GM18511 (cell line): Measurements from ENCODE around the gene BGN.

Experiments
- ATAC-seq: cut with Tn5 transposase; IDR thresholded peaks from one replicate; pipeline ENCODE4 v1.9.1; 2021; ENCODE audit warnings: mild to moderate bottlenecking, moderate library complexity; ENCODE audit not compliant: unreplicated experiment

Gene BGN

DNA sequence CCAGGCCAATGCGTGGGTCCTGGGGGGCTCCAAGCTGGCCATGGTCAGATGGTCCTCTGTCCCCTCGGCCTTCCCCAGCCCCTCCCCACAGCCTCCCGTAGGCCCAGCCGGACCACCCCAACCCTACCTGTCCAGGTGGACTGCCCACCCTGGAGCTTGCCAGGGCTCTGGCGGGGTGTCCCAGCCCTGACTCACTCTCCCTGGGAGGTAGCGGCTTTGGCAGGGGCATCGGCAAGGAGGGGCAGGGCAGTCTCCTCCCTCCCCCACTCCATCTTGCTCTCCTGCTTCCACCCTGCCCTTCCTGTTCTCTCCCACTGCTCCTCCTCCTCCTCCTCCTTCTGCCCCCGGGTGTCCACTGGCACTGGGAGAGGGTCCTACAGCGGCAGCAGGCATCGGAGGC is 7.4 kb downstream of the BGN start:
- no peak for ATAC-seq

DNA sequence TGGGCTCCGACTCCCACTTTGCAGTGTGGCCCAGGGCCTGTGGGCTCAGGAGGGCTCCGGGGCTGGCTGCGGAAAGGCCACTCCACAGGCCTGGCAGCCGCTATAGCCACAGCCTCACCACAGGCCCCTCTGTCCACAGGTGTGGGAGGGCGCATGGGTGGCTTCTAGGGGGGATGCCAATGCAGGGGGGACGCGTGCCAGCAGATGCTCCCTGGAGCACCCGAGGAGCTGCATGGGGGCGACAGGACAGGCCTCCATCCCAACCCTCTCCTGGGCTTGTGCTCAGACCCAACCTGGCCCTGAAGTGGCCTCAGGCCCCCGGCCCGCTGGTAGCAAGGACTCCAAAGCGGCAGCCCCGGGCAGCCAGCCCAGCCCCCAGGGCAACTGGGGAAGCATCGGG is 8.0 kb downstream of the BGN start:
- ATAC-seq: no peak

DNA sequence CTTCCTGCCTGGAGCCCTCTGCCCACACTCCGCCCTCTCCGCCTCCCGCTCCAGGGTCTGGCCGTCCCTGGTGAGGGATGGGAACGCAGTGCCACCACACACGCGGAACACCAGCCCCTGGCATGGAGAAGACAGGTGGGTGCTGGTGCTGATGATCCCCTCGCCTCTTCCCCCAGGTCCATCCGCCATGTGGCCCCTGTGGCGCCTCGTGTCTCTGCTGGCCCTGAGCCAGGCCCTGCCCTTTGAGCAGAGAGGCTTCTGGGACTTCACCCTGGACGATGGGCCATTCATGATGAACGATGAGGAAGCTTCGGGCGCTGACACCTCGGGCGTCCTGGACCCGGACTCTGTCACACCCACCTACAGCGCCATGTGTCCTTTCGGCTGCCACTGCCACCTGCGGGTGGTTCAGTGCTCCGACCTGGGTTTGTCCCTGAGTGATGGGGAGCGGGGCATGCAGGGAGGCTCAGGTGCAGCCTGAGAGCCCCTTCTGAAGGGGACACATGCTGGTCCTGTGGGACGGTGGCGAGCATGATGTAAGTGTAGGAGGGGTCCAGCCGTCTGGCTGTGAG is 9.8 kb downstream of the BGN start:
- no peak for ATAC-seq

DNA sequence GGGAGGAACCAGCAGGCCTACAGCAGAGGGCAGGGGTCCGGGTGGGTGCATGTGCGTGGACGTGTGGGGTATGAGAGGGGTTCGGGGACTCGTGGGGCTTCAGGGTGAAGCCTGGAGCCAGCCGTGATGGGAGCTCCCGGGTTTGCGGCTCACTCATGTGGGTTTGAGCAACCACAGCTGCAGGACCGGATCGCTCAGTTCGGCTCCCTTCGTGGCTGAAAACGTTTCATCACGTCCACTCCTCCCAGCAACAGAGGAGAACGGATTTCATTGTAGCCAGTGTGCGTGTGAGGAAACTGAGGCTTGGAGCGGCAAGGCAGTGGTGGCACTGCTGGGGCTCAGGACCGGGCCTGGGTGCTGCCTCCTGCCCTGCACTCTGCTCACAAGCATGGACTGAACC is 10.6 kb downstream of the BGN start:
- ATAC-seq: no peak

DNA sequence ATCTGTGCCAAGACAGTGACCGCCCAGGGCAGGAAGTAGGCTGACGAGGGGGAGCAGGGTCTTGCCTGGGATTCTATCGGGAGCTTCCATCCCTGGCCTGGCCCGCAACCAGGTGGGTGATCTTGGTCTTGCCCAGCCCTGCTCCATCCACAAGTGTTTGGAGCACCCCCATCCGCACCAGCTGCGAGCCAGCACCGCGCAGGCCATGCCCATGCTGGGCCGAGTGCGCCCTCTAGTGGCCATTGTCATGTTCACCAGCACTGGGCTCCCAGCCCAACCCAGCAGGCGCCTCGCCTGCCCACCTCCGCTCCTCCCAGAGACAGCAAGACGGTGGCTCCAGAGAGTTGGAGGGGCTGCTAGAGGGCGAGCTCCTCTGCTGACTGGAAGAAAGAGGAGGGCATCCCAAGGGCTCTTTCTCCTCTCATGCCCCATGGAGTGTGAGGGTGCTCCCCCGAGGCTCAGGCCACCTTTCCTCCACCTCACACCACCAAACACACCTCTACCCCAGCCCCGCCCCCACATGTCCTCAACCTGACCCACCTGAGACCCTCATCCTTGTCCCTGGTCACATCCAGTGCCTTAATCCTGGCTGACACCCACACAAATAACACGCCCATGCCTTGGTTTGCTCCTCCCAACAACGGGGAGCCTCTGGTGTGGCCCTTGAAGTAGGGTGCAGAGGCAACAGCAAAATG is 12.9 kb downstream of the BGN start:
- peak; percentile 94 for ATAC-seq

DNA sequence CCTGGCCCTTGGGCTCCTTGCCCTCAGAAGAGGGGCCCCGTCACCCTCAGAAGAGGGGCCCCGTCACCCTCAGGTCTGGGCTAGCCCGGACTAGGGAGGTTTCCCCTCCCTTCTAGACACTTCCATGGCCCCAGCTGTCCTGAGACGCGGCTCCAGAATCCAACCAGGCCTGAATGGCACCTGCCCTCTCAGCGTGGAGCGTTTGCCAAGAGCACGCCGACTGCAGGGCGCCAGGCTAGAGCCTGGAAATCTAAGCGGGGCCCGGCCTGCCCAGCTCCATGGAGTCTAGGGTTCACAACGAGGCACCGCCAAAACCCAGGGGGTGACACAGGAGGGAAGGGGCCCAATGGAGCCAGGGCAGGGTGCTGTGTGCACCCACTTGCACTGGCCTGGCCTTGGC is 14.8 kb downstream of the BGN start:
- ATAC-seq: no peak

DNA sequence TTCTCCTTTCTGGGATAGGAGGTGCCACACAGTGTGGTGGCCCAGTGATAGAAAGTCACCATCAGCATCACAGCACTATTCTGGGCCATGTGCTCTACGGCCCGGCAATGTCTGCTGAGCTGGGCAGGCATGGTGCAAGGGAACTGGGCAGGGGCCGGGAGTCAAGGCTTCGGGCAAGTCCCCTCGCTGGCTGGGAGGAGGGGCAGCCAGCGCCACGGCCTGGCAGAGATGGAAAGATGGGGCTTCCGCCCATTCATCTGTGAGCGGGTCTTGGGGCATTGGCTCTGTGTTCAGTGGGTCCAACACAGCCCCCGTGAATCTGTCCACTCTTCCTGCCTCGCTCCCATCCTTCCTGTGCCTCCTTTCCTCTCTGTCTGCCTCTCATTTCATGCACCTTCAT is 15.6 kb downstream of the BGN start:
- ATAC-seq: no peak

DNA sequence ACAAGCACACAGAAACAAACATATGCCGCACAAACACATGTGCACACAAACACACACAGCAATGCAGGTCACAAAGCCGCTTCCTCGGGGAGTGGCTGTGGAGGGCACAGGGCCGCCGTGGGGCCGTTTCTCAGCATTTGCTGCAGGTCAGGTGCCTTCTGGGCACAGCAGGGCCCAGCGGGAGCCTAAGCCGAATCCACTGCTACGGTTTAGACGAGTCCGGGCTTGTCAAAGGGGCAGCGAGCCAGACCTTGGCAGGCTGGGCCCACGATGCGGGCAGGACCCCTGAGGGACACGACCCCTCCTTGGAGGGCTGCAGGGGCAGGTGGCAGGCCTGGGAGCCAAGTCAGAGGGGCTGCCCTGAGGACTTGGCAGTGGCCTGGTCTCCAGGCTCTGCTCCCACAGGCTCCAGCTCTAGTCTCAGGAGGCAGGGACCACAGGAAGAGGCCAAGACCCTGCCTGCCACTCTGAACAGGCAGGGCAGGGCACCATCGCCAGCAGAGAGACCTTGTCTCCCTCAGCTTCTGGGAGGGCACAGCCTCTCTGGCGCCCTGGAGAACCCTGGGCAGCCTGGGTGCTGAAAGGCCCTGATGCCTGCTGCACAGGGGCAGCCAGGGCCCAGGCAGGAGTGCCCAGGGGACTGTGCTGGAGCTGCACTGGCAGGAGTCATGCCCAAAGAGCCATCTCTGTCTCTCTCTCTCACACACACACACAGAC is 17.2 kb downstream of the BGN start:
- ATAC-seq: no peak

DNA sequence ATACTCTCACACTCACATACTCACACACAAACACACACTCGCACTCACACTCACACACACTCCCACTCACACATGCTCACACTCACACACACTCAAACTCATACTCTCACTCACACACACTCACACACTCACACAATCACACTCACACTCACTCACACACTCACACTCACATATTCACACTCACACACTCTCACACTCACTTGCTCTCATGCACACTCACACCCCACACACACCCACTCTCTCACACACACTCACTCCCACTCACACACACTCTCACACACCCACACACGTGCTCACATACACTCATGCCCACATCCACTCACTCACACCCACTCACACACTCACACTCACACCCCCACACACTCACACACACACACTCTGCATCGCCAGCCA is 17.7 kb downstream of the BGN start:
- no peak for ATAC-seq

DNA sequence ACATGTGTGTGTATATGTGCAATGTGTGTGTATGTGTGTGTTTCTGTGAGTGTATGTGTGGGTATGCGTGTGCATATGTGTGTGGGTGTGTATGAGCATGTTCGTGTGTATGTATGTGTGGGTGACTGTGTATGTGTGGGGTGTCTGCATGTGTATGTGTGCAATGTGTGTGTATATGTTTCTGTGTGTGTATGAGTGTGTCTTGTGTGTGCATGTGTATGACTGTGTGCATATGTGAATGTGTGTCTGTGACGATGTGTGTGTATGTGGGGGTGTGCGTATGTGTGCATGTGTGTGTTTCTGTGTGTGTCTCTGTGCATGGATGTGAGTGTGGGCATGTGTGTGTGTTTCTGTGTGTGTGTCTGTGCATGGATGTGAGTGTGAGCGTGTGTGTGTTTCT is 18.5 kb downstream of the BGN start:
- no peak for ATAC-seq

DNA sequence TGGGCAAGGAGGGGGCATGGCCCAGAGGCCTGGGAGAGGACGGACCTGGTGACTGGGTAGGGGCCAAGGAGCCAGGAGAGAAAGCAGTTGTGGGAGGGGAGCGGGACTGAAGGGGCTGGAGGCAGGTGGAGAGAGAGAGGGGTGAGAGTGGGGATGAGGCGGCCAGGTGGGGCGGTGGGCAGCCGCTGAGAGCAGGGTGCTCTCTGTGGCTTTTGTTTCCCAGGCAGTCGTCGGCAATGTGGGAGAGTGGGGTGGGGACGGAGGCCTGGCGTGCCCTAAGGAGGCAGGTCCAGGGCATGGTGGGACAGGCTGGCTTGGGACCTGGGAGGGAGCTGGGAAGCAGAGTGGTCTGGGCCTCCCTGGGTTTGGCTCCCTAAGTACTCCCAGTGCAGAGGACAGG is 19.5 kb downstream of the BGN start:
- ATAC-seq: no peak

DNA sequence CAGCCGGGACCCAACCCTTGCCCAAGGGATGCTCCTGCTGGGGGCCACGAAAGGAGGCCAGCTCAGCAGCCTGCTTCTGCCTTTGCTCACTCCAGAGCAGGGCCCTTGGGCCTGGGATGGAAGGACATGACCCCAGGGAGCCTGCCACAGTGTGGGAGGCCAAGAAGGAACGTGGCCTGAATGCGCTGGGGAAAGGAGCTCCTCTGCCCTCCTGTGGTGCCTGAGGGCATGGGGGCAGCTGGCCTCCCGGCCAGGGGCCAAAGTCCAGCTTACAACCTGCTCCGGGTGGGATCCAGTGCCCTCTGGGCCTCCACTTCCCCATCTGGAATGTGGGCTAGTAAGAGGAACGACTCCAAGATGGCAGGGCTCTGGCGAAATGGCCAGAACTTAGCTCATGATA is 20.7 kb downstream of the BGN start:
- no peak for ATAC-seq

DNA sequence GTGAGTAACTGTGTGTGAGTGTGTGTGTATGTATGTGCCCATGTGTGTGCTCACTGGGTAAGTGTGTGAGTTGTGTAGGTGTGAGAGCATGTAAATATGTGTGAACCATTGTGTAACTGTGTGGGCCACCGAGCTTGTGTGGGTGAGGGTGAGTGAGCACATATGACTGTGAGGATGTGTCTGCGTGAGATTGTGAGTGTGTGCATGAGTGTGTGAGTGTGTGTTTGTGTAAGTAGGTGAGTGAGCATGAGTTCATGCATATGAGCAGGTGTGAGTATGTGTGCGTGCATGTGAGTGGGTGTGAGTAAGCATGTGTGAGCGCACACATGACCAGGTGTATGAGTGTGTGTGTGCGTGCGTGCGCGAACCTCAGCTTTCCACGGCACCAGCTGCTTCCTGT is 21.3 kb downstream of the BGN start:
- ATAC-seq: no peak

DNA sequence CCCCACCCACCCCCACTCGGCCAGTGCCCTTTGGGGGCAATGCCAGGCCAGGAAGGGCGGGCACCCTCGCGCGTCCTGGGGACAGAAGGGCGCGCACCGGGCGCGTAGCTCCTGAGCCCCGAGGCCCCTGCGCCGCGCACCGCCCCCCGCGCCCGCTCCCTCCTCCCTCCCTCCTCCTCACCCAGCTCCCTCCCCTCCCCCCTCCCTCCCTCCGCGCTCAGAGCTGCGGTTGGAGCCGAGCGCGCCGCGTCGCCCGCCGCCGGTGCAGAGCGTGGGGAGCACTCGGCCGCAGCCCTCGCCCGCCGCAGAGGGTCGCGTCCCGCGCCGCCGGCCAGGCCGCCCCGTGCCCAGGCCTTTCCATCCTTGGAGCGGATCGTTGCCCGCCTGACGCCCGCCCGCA is 22.6 kb downstream of the BGN start, which contains the start of gene ATP2B3:
TSS of gene ATP2B3 (plus strand) at position 220 of the 400 bp plus-strand sequence. CDS start 18,606 bp downstream, outside the sequence.
- no peak for ATAC-seq

DNA sequence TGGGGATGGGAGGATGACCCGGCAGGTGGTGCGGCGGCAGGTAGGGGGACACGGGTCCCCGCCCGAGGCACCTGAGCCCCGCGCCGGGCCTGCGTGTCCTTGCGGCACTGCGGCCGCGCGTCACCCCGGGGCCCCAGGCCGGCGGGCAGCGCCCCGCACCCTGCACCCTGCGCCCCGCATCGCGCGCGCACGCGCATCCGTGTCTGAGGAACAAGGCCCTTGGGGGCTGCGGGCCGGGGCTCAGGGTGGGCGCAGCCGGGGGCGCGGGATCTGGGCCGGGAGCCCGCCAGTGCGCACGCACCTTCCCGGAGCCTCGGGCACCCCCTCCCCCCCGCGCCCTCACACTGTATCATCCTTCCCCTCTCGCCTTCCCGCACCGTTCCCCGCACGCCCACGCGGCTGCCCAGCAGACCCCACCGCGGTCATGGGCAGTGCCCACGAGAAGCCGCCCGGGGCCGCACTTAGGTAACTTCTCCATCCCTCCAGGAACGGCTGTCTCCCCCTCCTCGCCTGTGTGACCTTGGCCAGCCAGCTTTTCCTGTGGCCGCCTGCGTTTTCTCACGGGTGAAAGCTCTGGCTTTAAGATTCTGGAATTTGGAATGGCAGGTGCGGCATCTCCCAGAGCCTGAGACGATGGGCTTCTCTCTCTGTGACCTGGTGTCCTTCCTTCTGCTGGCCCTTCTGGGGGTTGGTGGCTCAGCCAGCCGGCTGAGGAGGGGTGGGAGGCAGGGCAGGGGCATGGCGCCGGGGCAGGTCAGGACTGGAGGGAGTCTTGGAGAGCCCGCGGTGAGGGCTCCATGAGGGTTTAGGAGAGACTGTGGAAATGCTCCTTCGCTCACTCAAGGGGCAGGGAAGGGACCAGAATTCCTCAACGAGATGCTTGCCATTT is 23.4 kb downstream of the BGN start:
- no peak for ATAC-seq

DNA sequence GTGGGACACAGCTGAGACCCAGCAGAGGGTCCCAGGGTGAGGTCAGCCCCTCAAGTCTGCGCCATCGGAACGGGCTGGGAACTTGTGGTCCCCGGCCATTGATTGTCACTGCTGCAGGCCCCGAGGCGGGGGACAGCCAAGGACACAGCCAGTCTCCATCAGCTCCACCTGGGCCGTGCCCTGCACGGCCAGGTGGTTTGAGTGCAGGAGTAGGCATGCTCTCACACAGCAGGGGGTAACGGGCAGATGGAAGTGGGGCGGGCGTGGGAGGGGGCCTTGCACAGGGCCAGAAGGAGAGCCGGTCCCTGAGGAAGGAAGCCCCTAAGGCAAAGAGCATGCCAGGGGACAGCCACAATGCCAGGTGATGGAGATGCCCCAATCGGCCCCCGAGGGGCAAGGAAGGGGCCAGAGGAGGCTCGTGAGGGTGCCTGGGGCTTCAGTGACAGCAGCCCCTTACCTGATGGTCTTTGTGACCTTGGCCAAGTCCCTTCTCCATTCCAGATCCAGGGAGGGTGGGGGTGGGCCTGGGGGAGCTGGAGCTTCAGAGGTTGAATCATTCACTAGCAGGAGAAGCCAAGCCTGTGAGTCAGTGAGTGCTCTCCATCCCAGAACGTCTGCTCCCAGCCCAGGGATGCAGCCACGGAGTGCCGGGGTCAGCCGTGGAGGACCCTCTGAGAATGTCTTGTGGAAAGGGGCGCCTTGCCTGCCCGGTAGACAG is 24.9 kb downstream of the BGN start:
- no peak for ATAC-seq

DNA sequence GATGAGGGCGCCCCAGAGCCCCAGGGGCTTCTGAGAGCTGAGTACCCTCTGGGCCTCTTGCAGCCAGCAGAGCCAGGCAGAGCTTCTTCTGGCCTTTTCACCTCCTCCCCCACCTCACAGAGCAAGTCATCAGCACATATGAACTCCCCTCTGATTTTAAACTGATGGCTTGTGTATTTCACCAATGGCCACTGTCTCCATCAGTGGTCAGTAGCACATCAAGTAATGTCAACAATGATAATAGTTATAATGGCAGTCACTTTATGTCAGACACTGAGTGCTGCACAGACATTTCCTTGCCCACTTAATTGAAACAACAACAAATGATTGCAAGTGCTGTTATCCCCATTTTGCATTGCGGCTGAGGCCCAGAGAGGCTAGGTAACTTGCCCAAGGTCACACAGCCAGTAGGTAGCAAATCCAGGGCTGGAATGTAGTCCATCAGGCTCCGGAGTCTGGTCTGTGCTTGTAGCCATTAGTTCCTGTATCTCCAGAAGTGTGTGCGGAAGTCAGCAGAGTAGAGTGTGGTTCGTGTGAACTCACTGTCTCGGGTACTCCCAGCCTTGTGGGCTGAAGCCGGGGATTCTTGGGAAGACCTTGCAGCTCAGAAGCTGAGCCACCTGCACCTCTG is 25.6 kb downstream of the BGN start:
- no peak for ATAC-seq

DNA sequence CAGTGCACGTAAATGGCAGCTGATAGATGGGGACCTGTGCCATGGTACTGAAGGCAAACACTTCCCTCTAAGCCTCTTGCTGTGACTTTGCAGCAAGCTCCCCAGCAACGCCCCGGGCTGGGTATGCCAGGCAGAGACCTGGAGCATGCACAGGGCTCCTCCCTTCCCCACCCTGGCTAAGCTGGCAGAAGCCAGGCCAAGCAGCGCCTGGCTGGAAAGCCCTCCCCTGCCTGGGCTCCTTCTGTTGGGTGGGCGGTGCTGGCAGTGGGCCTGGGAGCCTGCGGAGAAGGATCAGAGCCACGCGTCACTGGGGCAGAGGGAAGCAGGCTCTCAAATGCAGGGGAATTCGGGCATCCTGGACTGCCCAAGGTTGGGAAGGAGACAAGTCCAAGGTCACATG is 26.3 kb downstream of the BGN start:
- ATAC-seq: no peak

DNA sequence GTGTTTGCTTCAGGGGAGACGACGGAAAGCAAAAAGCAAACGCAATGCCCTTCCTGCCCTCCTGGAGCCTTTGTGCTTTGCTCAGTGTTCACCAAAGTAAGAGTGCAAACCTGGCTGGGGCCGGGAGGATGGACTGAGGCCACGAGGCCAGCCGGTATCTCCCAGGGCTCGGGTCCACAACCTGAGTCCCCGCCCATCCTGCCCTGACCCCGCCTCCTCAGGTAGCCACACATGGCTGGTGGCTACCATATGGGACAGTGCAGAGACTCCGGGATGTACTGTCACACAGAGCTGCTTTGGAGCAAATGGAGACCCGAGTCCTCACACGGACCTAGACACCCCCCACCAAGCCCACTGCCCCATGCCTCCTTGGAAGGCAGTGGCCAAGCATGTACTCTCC is 27.5 kb downstream of the BGN start:
- ATAC-seq: no peak

DNA sequence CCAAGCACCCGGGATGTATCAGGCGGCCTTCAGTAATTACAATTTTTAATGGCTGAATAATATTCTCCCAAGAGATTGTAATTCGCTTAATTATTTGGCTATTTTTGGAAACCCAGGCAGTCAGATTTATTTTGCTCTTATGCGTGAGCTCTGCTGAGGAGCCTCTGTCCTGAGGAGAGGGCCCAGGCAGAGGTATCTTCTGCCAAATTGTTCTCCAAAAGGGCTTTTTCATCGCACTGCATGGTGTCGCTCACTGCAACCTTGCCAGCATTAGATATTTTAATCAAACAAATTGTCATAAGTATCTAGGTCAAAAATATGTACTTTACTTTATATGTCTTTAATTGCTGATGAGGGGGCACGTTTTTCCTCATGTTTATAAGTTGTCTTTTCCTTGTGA is 28.5 kb downstream of the BGN start:
- no peak for ATAC-seq
